ENCODE results near the gene SDK1. TPM values are rescaled to one million over a fixed set of nuclear protein-coding genes. Genes with fewer than 3 reads are reported as not detected.

Gene SDK1
- total RNA-seq, 1 donor from 2014 or later, result 4.3 TPM

DNA sequence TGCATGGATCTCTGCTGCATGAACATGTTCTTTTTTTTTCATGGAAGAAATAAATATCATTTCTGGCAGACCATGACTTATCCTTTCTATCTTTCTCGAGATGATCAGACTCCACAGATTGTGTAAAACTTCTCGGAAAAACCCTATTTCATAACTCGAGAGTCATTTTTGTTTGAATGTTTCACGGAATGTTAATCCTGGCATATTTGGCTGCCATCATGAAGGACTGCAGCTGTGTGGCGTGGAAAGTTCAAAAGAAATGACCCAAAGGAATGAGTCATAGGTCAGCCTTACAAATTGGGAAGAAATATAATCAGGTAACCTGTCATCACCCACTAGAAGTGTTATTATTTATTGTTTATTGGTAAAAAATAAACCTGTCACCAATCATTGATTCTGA is 566.8 kb downstream of the SDK1 start:
- TF ChIP-seq, protein P1, sequence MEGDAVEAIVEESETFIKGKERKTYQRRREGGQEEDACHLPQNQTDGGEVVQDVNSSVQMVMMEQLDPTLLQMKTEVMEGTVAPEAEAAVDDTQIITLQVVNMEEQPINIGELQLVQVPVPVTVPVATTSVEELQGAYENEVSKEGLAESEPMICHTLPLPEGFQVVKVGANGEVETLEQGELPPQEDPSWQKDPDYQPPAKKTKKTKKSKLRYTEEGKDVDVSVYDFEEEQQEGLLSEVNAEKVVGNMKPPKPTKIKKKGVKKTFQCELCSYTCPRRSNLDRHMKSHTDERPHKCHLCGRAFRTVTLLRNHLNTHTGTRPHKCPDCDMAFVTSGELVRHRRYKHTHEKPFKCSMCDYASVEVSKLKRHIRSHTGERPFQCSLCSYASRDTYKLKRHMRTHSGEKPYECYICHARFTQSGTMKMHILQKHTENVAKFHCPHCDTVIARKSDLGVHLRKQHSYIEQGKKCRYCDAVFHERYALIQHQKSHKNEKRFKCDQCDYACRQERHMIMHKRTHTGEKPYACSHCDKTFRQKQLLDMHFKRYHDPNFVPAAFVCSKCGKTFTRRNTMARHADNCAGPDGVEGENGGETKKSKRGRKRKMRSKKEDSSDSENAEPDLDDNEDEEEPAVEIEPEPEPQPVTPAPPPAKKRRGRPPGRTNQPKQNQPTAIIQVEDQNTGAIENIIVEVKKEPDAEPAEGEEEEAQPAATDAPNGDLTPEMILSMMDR (IDR thresholded peaks at IDR 0.05; ENCODE audit: unreplicated experiment), result no peak
- Mint-ChIP-seq H3K27ac (ENCODE audit: unreplicated experiment) (no peak overlapping the region), H3K27me3 (ENCODE audit: unreplicated experiment) (peaks cover 2% of the 10 kb centered on the region), H3K36me3 (ENCODE audit: low read depth, unreplicated experiment) (no peaks in the 10 kb centered on the region), H3K4me1 (ENCODE audit: unreplicated experiment) (no peaks in the 10 kb centered on the region), H3K9me3 (ENCODE audit: unreplicated experiment) (no peaks in the 10 kb centered on the region), H3K4me3 (ENCODE audit: unreplicated experiment) (no peak overlapping the region)
- no peak for DNase-seq (ENCODE audit: low spot score)

DNA sequence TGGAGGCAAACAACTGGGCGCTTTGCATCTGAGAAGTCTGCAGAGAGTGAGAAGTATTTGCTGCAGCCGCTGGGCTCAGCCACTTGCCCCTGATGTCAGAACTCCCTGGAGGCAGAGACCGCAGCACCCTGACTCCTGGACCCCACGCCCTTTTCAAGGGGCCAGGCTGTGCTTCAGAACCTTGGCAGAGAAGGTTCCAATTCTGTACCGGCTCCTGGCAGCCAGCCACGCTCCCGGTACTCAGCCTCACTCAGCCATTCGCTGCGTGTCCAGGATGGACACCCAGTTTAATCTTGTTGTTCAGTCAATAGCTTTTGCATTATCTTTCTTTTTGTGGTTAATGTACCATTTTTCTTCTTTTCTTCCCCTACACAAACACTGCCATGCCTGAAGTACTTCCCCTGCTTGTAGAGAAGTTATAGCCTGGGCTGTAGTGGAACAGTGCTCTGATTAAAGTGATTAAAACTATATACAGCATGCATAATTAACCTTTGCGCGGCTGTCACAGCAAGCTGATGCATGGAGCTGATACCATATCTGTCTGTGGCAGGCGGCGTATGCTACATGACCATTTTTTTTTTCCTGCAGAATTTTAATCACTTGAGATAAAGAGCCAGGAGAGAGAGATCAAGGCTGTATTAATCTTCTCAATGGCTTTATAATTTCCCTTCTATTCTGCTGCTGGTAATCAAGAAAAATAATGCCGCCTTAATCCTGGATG is 578.5 kb downstream of the SDK1 start:
- TF ChIP-seq, protein P1 (IDR thresholded peaks at IDR 0.05; ENCODE audit: unreplicated experiment), result no peak
- H3K36me3 Mint-ChIP-seq (ENCODE audit: low read depth, unreplicated experiment), result no peaks in the 10 kb centered on the region
- no peak overlapping the region for H3K27ac Mint-ChIP-seq (ENCODE audit: unreplicated experiment)
- H3K9me3 Mint-ChIP-seq (ENCODE audit: unreplicated experiment), result peaks cover 4% of the 10 kb centered on the region
- no peak for DNase-seq (ENCODE audit: low spot score)
- no peaks in the 10 kb centered on the region for H3K4me1 Mint-ChIP-seq (ENCODE audit: unreplicated experiment)
- no peaks in the 10 kb centered on the region for H3K27me3 Mint-ChIP-seq (ENCODE audit: unreplicated experiment)
- no peak overlapping the region for H3K4me3 Mint-ChIP-seq (ENCODE audit: unreplicated experiment)

DNA sequence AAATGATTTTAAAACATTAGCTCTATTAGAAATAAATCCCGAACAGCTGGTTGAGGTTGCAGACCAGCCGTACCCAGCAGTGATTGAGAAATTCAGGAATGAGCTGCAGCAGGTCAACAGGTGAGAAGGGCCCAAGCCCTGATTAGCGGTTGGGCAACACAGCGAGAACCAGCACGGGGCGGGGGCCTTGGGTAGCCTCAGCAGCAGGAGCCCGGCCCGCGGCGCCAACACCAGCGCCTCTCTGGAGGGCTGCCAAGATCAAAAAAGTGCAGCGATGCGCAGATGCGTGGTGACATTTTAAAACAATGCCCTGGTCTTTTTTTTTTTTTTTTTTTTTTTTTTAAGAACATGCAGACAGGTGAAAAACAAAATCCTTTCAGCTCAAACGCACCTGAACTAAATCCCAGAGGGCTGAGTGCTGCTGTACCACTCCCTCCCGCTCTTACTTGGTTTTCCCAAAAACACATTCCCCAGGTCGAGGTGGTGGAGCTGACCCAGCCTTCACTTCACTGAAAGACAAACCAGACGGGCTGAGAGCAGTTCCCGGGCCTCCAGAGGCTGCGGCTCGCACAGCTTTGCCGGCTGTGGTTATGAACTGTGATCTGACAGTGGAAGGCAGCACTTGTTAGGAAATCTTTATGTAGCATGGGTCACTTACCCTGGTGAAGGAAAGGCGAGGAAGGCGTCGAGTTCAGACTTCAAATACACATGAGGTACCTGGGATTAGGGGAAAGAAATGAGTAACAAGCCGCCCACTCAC is 579.4 kb downstream of the SDK1 start:
- DNase-seq (ENCODE audit: low spot score), result no peak
- H3K4me1 Mint-ChIP-seq (ENCODE audit: unreplicated experiment), result no peaks in the 10 kb centered on the region
- H3K4me3 Mint-ChIP-seq (ENCODE audit: unreplicated experiment), result no peak overlapping the region
- no peak overlapping the region for H3K27ac Mint-ChIP-seq (ENCODE audit: unreplicated experiment)
- H3K36me3 Mint-ChIP-seq (ENCODE audit: low read depth, unreplicated experiment), result no peaks in the 10 kb centered on the region
- peaks cover 4% of the 10 kb centered on the region for H3K9me3 Mint-ChIP-seq (ENCODE audit: unreplicated experiment)
- TF ChIP-seq, protein P1 (IDR thresholded peaks at IDR 0.05; ENCODE audit: unreplicated experiment), result no peak
- peaks cover 2% of the 10 kb centered on the region for H3K27me3 Mint-ChIP-seq (ENCODE audit: unreplicated experiment)

DNA sequence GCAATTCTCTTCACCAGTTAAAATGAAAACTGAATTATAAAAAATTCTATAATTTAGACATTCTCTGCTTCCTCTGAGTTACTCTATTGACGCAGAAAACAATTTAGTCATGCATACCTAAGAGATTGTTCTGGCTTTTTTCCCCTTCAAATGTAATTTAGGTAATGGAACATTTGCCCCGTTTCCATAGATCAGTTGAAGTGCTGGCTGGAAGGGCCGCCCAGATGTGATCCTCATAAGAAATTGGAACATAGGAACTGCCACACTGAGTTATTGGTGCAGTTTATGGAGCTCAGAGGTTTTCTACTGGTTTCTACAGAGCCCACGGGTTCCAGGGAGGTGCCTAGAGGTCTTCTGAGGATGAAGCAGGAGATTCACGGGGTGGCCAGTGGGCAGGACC is 581.7 kb downstream of the SDK1 start:
- no peak overlapping the region for H3K27ac Mint-ChIP-seq (ENCODE audit: unreplicated experiment)
- H3K4me3 Mint-ChIP-seq (ENCODE audit: unreplicated experiment), result no peak overlapping the region

More for the DNA sequence above, 581.7 kb downstream of the SDK1 start:
- Mint-ChIP-seq H3K36me3 (ENCODE audit: low read depth, unreplicated experiment) (no peaks in the 10 kb centered on the region), H3K4me1 (ENCODE audit: unreplicated experiment) (no peaks in the 10 kb centered on the region), H3K9me3 (ENCODE audit: unreplicated experiment) (peaks cover 4% of the 10 kb centered on the region), H3K27me3 (ENCODE audit: unreplicated experiment) (peaks cover 3% of the 10 kb centered on the region)
- DNase-seq (ENCODE audit: low spot score), result no peak
- TF ChIP-seq, protein P1 (IDR thresholded peaks at IDR 0.05; ENCODE audit: unreplicated experiment), result no peak

Measured in endothelial cell (in vitro differentiated cells).